HepG2 (cell line): ENCODE results near the gene TCF7L2. TPM values are rescaled to one million over a fixed set of nuclear protein-coding genes. Genes with fewer than 3 reads are reported as not detected.

ENCODE experiments used
- ELF1 ChIP-seq: sonication (generic); formaldehyde crosslinking; IDR thresholded peaks from 2 replicates; pipeline ENCODE4 v1.4.0; 2020; ENCODE audit warnings: missing genetic modification reagents
- GATA4 ChIP-seq: sonication (generic); IDR thresholded peaks from 2 replicates; pipeline ENCODE4 v1.6.1; 2016; ENCODE audit warnings: antibody characterized with exemption, low read depth, borderline replicate concordance
- HOXA9 ChIP-seq: sonication (generic); formaldehyde crosslinking; IDR thresholded peaks from 2 replicates; pipeline ENCODE4 v1.8.1; 2022; ENCODE audit warnings: missing genetic modification reagents, mild to moderate bottlenecking, moderate library complexity, borderline replicate concordance
- IKZF4 ChIP-seq: sonication (generic); formaldehyde crosslinking; IDR thresholded peaks from 2 replicates; pipeline ENCODE4 v1.5.1; 2020; ENCODE audit warnings: borderline replicate concordance, mild to moderate bottlenecking, low read depth, missing genetic modification reagents; ENCODE audit errors: not compliant biosample characterization
- MED1 ChIP-seq: sonication (generic); formaldehyde crosslinking; IDR thresholded peaks from 2 replicates; pipeline ENCODE4 v1.4.0; 2020; ENCODE audit warnings: missing genetic modification reagents
- NCOA1 ChIP-seq: sonication (generic); formaldehyde crosslinking; IDR thresholded peaks from 2 replicates; pipeline ENCODE4 v1.9.0; 2021; ENCODE audit warnings: missing genetic modification reagents
- NR2F2 ChIP-seq: IDR thresholded peaks from 2 replicates; pipeline ENCODE4 v1.6.1; 2012; ENCODE audit warnings: low read depth, inconsistent platforms, borderline replicate concordance
- RBM22 ChIP-seq: fragments of 200-400 bp; formaldehyde crosslinking; optimal IDR thresholded peaks from 2 replicates; pipeline ENCODE3; 2017; ENCODE audit warnings: mild to moderate bottlenecking, low read length, moderate library complexity
- RNF219 ChIP-seq: sonication (generic); formaldehyde crosslinking; IDR thresholded peaks from 2 replicates; pipeline ENCODE4 v1.5.0; 2020; ENCODE audit warnings: mild to moderate bottlenecking, missing genetic modification reagents
- SP5 ChIP-seq: IDR thresholded peaks from 2 replicates; pipeline ENCODE4 v1.6.1; 2016; ENCODE audit warnings: low read depth, borderline replicate concordance
- SSRP1 ChIP-seq: IDR thresholded peaks from 2 replicates; pipeline ENCODE4 v1.6.1; 2016; ENCODE audit warnings: control low read depth
- TFDP1 ChIP-seq: IDR thresholded peaks from 2 replicates; pipeline ENCODE4 v1.6.1; 2016; ENCODE audit warnings: missing compliant biosample characterization, missing genetic modification reagents, borderline replicate concordance
- TGIF2 ChIP-seq: IDR thresholded peaks from 2 replicates; pipeline ENCODE4 v1.6.1; 2016; ENCODE audit warnings: control low read depth, missing compliant biosample characterization
- ZMAT3 ChIP-seq: sonication (generic); formaldehyde crosslinking; conservative IDR thresholded peaks from 2 replicates; pipeline ENCODE4 v1.7.0; 2021; ENCODE audit warnings: missing genetic modification reagents
- ZNF468 ChIP-seq: sonication (generic); formaldehyde crosslinking; IDR thresholded peaks from 2 replicates; pipeline ENCODE4 v1.8.0; 2022; ENCODE audit warnings: mild to moderate bottlenecking, moderate library complexity, missing genetic modification reagents
- ZNF552 ChIP-seq: sonication (generic); formaldehyde crosslinking; IDR thresholded peaks from 2 replicates; pipeline ENCODE4 v1.9.0; 2022; ENCODE audit warnings: missing genetic modification reagents, mild to moderate bottlenecking, borderline replicate concordance
- ZNF747 ChIP-seq: sonication (generic); formaldehyde crosslinking; IDR thresholded peaks from 2 replicates; pipeline ENCODE4 v1.8.1; 2023; ENCODE audit warnings: missing genetic modification reagents, mild to moderate bottlenecking, borderline replicate concordance
- ZNF782 ChIP-seq: sonication (generic); formaldehyde crosslinking; IDR thresholded peaks from 2 replicates; pipeline ENCODE4 v1.4.0; 2020; ENCODE audit warnings: missing genetic modification reagents, mild to moderate bottlenecking, borderline replicate concordance
- ZNF816 ChIP-seq: sonication (generic); formaldehyde crosslinking; IDR thresholded peaks from 2 replicates; pipeline ENCODE4 v1.8.0; 2022; ENCODE audit warnings: missing genetic modification reagents, mild to moderate bottlenecking, borderline replicate concordance
- polyA plus RNA-seq, 8 experiments: library from polyadenylated mRNA; depleted of rRNA in 3 of 8; stranded (reverse) in 7 of 8; unstranded in 1 of 8; fragments of >200 nt; fragmentation: Illumina TruSeq in 4 of 8; extraction: Trizol in 4 of 8; gene quantifications; 2 replicates each; pipeline versions ENCODE4 v1.2.1 to v1.2.3, GENCODE V29; 2011 to 2016; ENCODE audit warnings: low read depth in 4 of 8, missing spikeins in 1 of 8, mixed read lengths in 1 of 8; ENCODE audit not compliant: insufficient read depth in 1 of 8
- total RNA-seq, 5 experiments: library from RNA; depleted of rRNA; stranded (reverse); fragments of >200 nt; fragmentation: Illumina TruSeq; extraction: Trizol; gene quantifications; 2 replicates each; pipeline ENCODE4 v1.2.3, GENCODE V29; 2016; ENCODE audit warnings: low read depth in 1 of 5
- TF ChIP-seq, protein P1 (sequence below): sonication (generic); formaldehyde crosslinking; IDR thresholded peaks from 2 replicates; pipeline ENCODE4 v1.5.0; 2020; ENCODE audit warnings: missing genetic modification reagents
- TF ChIP-seq, protein P2 (sequence below): IDR thresholded peaks from 2 replicates; pipeline ENCODE4 v1.4.0; 2020; ENCODE audit warnings: mild to moderate bottlenecking, missing genetic modification reagents

TCF7L2 gene
- total and polyA plus RNA-seq, 2 of the 13 experiments (the other 11 are each of a cell fraction or from before 2014, with no cell fraction given): 3.9 to 13.7 TPM

GRCh38 chr10:113006656-113007342, 56.8 kb downstream of the TCF7L2 start (continued):
- TF ChIP-seq IKZF4 (CRISPR knock-in tag) (no peak), ZNF747 (CRISPR knock-in tag) (peak; percentile 20; the same call in 1 of the 2 replicates), TFDP1 (no peak), ZMAT3 (CRISPR knock-in tag) (no peak), NR2F2 (no peak), ZNF552 (CRISPR knock-in tag) (no peak), HOXA9 (CRISPR knock-in tag) (no peak), RNF219 (CRISPR knock-in tag) (no peak), NCOA1 (CRISPR knock-in tag) (0 out of 2 replicates have a peak, but pooled peaks have one; percentile 42), MED1 (CRISPR knock-in tag) (no peak), SP5 (no peak), ZNF468 (CRISPR knock-in tag) (no peak), SSRP1 (peak; percentile 12; the same call in 1 of the 2 replicates), ELF1 (no peak), RBM22 (peak; percentile 43), ZNF782 (CRISPR knock-in tag) (no peak), ZNF816 (CRISPR knock-in tag) (no peak), TGIF2 (CRISPR knock-in tag) (0 out of 2 replicates have a peak, but pooled peaks have one; percentile 23), GATA4 (no peak)
- TF ChIP-seq, protein P1, sequence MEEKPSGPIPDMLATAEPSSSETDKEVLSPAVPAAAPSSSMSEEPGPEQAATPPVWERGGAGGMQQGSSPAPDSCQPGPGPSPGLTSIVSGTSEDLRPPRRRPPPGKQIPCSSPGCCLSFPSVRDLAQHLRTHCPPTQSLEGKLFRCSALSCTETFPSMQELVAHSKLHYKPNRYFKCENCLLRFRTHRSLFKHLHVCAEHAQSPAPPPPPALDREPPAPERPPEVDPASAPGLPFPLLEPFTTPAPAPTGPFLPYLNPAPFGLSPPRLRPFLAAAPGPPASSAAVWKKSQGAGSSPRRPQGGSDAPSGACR (CRISPR knock-in tag): peak; percentile 40; the same call in 1 of the 2 replicates
- TF ChIP-seq, protein P2, sequence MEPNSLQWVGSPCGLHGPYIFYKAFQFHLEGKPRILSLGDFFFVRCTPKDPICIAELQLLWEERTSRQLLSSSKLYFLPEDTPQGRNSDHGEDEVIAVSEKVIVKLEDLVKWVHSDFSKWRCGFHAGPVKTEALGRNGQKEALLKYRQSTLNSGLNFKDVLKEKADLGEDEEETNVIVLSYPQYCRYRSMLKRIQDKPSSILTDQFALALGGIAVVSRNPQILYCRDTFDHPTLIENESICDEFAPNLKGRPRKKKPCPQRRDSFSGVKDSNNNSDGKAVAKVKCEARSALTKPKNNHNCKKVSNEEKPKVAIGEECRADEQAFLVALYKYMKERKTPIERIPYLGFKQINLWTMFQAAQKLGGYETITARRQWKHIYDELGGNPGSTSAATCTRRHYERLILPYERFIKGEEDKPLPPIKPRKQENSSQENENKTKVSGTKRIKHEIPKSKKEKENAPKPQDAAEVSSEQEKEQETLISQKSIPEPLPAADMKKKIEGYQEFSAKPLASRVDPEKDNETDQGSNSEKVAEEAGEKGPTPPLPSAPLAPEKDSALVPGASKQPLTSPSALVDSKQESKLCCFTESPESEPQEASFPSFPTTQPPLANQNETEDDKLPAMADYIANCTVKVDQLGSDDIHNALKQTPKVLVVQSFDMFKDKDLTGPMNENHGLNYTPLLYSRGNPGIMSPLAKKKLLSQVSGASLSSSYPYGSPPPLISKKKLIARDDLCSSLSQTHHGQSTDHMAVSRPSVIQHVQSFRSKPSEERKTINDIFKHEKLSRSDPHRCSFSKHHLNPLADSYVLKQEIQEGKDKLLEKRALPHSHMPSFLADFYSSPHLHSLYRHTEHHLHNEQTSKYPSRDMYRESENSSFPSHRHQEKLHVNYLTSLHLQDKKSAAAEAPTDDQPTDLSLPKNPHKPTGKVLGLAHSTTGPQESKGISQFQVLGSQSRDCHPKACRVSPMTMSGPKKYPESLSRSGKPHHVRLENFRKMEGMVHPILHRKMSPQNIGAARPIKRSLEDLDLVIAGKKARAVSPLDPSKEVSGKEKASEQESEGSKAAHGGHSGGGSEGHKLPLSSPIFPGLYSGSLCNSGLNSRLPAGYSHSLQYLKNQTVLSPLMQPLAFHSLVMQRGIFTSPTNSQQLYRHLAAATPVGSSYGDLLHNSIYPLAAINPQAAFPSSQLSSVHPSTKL (CRISPR knock-in tag): no peak
